Measurements from ENCODE around the gene HMX1.

The HMX1 gene

GRCh38 chr4:8891646-8892555 is 20.3 kb upstream of the HMX1 start:
- DNase-seq: no peak

- DNase-seq: no peak
Measured at GRCh38 chr4:8891255-8891645, 19.6 kb upstream of the HMX1 start.

- DNase-seq: no peak
Measured at GRCh38 chr4:8888856-8889255, 17.2 kb upstream of the HMX1 start.

DNA sequence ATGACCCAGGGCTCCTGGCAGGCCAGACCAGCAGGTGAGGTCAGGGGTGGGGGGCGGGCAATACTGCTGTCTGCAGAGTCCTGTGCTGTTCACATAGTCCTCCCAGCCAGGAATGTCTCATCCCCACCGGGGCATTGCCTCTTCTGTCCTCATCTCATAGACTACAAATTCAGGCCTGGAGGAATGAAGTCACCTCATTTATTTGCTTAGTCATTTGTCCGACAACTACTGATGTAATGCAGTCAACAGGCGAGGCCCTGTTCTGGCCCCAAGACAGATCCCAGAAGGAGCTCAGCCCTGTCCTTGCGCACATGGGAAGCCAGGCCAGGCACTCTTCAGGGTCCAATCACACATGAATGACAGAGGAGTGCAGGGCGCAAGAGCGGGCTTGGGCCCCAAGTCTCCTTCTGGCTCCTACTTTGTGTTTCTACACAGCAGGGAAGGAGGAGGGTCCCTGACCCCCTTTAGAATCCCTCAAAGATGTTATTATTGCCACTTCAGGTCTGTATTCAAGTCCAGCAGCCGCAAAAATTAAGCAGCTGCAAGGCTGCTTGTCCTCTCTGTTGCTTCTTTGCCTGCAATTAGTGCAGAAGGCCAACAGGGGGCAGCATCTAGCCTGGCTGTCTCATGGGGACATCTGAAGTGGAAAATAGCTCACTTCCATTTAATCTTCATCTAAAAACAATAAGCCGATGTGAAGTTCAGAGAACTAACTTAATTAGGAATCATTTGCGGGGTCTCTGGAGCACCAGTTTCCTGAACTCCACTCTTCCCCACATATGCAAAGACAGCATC is 15.2 kb upstream of the HMX1 start:
- DNase-seq: no peak

- no peak for DNase-seq
Measured at GRCh38 chr4:8882239-8882638, 10.6 kb upstream of the HMX1 start.

GRCh38 chr4:8880851-8881250 is 9.2 kb upstream of the HMX1 start:
- DNase-seq: no peak

GRCh38 chr4:8879574-8879973 is 7.9 kb upstream of the HMX1 start:
- no peak for DNase-seq

DNA sequence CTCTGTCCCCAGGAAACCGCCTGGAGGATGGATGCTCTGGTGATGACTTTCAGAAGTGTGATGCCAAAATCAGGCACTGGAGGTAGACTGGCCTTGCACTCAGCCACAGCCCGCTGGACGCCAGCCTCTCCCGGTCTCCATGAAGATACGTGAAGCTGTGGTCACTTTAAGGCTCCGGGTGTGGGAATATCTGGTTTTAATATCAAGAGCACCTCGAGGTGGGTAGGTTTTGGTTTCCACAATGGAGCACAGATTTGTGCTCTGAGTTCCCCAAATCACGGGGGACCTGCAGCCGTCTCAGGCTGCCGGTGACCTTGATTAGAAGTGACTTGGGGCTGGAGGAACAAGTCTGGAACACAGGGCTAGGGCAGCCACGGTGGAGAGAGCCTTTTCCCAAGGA is 6.8 kb upstream of the HMX1 start:
- no peak for DNase-seq

- DNase-seq: no peak
Measured at GRCh38 chr4:8877780-8878040, 6.1 kb upstream of the HMX1 start.

DNA sequence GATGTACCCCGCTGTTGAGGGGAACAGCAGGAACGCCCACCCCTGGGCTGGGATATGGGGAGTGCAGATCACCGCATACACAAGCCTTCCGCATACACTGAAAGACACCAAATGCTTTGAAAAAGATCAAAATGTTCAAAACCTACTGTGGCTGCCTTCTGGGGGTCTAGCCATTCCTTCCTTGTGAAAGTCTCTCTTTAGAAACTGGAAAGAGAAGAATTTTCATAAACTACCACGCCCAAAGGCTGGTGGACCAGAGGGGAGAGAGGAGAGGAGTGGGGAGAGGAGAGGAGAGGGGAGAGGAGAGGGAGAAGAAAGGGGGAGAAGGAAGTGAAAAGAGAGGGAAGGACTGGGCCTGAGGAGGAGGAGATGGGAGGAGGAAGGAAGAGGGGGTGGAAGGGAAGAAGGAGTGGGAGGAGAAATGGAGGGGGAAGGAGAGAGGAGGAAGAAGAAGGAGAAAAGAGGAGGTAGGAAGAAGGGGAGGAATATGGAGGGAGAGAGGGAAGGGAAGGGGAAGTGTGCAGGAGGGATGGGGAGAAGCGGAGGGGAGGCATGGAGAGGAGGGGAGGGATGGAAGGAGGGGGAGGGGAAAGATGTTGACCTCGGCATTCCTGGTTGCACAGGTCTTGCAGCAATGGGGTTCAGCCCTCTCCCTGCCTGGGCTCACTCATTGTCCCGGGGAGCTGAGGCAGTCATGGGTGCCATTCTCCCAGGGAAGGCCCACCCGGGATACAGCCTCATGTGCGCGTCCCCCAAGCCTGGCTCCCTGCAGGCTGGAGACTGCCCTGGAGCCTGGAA is 5.5 kb upstream of the HMX1 start:
- DNase-seq: no peak

GRCh38 chr4:8874896-8875680 is 3.4 kb upstream of the HMX1 start:
- DNase-seq: no peak

GRCh38 chr4:8874003-8874895 is 2.6 kb upstream of the HMX1 start:
- DNase-seq: no peak

DNA sequence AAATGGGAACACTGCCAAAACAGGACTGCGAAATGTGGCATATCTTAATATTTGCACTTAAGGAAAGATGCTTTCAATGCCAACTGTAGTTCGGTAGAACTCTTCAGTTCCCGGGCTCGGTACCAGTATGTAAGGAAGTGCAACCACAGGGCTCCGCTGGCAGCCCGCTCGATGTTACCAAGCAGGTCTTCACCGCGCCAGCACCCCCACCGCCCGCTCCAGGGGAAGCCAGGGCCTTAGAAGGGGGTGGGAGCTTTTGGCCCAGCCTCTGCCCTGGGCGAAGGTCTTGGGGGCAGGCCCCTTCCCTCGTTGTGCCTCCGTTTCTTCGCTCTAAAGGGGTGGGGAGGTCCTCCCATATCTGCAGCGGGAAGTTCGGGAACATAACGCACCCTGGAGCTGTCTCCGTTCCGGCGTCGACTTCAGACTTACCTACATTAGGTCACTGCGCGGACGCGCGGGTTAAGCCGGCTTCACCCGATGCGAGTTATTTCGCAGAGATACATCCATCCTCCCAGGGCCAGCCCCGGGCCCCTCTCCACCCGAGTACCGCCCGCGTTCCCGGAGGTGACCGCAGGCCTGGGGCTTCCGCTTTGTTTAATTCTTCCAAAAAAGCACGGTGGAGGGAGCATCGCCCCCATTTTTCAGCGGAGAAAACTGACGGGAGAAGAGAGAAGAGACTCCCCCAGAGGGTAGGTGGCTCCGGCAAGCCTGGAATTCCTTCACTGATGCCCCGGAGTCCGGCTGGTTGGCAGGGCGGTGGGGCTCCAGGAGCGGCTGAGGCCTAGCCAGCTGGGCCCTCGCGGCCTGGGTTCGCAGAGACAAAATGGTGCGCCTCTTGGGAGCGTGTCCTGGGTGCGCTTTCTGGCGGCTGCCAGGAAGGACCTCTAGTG is 1.0 kb upstream of the HMX1 start:
- no peak for DNase-seq

DNA sequence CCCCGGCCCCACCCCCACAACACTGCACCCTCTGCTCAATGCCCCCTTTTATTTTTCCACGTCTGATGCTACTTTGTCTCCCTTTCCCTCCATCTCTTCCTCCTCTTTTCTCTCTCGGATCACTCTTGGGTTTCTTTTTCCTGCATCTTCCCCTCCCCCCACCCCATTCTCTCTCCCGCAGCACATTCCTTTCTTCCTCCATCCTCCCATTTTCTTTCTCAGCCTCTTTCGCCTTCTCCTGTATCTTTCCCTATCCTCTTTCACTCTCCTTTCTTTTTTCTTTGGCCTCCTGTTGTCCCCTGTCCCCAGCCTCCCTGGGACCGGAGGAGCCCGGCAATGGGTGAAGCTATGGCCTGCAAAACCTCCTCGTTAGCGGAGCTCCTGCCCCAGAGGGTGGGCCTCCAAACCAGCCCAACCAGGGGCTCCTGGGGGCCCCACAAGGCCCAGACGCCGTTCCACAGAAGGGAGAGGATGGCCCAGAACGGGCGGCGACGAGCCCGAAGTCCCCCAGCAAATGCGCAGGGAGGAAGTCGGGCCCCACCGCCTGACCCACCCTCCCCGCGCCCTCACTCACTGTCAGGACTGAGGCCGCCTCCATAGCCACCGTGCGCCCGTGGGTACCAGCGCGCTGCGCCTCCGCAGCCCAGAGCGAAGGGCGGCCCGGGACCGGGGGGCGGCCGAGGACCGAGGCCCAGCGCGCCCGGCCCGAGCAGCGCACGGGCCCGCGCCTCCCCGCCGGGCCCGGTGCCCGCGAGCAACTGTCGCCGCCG is 807 bp downstream of the HMX1 start:
- DNase-seq: no peak

- no peak for DNase-seq
Measured at GRCh38 chr4:8869898-8870646, 1.6 kb downstream of the HMX1 start.

- no peak for DNase-seq
Measured at GRCh38 chr4:8869002-8869897, 2.4 kb downstream of the HMX1 start.

DNA sequence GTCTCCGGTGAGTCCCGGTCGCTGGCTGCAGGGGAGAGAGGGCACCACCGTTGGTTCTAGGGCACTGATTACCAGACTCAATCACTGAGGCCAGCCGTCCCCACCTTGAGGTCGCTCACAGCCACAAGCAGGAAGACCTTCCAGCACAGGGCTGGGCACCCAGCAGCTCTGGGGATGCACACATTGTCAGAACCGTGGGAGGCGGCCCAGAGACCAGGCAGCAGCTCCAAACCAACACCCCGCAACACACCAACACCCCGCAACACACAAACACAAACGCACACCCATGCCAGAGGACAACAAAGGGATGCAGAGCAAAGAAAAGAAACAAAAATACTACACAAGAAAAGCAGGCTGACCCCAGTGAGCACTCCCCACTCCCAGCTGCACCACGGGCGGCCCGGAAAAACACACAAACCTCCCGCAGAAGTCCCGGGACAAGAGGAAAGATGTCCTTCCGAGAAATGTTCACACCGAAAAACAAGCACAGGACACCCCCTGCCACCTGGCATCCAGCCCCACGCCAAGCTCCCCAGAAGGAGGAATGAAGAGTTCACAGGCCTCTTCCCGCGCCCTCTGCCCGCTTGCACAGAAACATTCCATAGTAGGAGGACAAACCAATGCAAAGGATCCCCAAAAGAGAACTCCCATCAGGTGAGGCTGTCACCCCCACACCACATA is 3.2 kb downstream of the HMX1 start:
- DNase-seq: no peak
